GM21528 (cell line): ENCODE results near the gene AMOT.
"Not testable (repeated sequence)": the region's sequence is repeated elsewhere in the genome, so short reads cannot be mapped to it uniquely, and the experiment has no call there.

Experiments
- ATAC-seq: cut with Tn5 transposase; IDR thresholded peaks from one replicate; pipeline ENCODE4 v1.9.1; 2021; ENCODE audit warnings: mild to moderate bottlenecking, moderate library complexity; ENCODE audit not compliant: unreplicated experiment, low FRiP score

AMOT gene

GRCh38 chrX:112840382-112841113 is at the start of gene AMOT:
Gene AMOT (minus strand): TSS chrX:112840831. CDS start chrX:112823126, 17,705 bp downstream.
- peak; percentile 80 for ATAC-seq

GRCh38 chrX:112889400-112889799 is 48.8 kb upstream of the AMOT start:
- no peak for ATAC-seq

DNA sequence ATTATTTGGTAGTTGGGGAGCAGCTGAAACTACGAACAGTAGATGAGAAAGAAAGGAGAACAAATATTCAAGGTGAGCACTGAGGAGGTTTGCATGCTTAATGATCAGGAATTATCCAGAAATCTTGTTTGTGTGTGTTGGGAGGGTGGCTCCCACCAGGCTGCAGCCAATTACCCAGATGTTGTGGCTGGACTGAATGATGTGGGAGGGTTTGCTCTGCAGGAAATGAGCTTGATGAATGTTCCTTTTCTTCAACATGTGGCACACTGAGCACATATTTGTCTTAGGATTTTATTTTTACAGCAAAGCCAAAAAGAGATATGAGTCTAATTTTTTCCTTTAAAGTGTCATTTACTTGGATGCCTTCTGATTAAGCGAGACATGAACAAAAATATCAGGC is 48.3 kb upstream of the AMOT start:
- ATAC-seq: no peak

DNA sequence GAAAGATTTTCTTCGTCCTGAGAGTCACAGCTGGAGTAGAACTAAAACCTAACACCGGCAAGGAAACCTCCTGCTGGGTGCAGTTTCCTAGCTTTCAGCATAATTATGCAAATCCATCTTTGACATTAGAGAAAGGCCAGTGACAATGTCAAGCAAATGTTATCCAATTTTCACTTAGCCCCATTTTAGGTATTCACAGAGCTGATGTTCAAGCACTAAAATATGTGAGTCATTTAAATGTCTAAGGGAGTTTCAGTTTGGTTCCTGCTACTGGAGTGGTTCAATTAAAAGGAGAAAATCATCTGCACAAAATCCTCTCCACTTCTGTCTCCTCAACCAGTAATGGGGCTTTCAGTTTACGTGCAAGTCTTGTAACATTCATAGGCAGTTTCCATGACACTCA is 37.1 kb upstream of the AMOT start:
- ATAC-seq: no peak

DNA sequence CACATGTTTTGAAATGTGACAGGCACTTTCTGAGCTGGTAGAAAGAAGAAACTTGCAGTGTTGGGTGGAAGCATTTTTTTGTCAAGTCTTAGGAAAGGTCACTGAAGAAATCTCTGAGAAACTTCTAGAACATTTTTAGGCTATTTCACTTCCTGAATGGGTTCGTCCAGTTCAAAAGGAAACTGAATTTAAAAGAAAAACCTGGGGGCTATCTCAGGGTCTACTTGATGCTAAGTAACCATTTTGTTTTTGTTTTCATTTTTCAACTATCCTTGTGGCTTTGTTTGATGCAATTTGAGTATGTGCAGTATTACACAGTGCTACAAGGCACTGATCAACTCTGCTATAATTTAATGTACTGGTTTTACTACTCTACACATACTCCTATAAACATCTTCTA is 34.0 kb upstream of the AMOT start:
- ATAC-seq: peak; percentile 54

DNA sequence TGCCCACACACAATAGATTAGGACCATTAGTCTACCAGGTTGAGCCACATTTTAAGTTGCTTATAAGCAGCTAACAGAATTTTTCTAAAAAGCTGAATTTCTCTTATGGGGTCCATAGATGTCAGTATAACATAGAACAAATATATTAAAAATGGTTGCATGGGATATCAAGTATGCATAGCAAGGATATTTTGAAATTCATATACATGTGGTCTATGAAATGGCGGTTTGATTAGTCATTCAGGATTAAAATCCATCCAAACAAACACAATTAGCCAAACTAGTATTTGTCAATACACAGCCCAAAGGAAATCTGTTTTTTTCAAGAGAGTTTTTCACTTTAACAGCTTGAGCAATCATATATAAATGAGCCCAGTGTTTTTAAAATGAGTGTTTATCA is 33.5 kb upstream of the AMOT start:
- ATAC-seq: peak; percentile 33

DNA sequence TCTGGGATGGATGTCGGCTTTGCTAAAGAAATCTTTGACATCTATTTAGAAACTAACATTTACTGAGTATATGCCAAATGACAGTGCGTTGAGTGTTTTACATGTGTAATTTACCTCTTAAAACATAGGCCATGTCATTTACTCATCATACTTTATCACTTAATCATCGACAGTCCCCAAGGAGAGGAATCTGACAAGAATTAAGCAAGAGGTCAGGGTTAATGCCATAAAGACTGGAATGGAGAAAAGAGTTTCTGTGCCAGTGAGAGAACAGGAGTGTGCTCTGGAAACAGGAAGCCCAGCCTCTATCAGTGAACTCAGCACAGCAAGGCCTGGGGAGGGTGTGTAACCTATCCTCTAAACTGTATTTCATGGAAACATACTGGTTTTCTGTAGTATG is 28.0 kb upstream of the AMOT start:
- no peak for ATAC-seq

DNA sequence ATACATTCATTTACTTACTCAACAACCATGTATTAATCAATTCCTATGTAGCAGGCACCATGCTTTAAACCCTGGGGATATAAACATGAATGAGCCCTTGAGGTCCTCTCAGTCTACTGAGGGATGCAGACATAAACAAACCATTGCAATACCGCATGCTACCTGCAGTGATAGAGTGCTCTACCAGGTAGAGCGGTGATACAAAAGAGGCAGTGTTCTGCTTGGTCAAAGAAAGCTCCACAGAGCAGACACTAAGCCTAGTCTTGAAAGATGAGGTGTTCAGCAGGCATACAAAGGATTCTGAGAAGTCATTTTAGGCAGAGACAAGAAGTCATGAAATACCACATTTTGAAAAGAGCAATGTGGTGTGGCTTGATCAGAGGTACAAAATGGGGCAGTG is 26.9 kb upstream of the AMOT start:
- no peak for ATAC-seq

GRCh38 chrX:112866175-112866574 is 25.5 kb upstream of the AMOT start:
- no peak for ATAC-seq

DNA sequence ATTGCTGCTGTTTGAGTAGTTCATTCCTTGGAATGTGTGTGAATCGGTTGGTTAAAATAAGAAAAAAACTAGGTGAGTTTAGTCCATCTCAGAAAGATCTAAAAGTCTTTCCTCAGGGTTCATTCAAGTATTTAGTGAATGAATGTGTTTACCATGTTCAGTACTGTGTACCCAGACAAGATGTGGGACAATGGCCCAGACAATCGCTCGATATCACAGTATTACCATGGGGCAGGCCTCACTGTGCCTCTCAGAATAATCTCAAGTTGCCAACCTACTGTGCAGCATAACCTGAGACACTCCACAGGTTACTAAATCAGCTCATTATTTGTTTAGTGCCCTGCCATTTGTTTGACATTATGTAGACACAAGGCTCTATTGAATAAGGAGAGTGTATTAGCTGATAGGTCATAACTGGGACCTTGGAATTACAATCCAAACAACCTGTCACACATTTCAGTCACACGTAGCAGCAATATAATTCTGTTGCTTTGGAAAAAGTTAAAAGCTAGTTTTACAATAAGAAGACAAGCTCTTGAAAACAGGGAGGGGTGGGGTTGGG is 24.9 kb upstream of the AMOT start:
- ATAC-seq: no peak

DNA sequence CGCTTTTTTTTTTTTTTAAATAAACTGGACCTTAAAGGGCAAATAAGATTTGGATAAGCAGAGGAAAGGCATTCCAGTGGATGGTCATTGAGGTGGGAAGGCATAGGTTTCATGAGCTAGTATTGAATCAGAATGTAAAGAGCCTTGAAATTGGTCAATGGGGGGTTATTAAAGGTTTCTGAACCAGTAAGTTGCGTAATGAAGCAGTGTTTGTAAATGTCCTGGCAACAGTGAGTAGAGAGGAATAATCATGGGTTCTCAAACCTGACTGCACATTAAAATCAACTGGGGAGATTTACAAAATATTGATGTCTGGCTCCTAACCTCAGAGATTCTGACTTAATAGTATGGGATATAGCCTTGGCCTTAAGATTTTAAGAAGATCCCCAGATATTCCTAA is 23.2 kb upstream of the AMOT start:
- ATAC-seq: no peak

DNA sequence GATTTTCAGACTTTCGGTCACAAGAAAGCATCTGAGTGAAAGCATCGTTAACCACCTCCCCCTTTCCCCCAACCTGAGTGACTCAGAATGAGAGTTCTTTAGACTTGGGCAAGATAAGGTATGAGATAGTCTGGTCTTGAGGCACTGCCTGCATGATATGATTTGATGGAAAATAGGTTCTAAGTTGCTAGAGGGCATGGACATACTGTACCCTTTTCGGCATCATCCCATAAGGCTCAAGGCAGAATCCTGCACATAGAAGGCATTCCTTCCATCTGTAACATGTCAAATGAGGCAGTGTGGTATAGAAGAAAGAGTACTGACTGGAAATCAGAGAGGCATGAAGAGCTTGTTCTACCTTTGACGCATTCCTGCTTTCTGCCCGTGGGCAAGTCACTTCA is 16.8 kb upstream of the AMOT start:
- no peak for ATAC-seq

DNA sequence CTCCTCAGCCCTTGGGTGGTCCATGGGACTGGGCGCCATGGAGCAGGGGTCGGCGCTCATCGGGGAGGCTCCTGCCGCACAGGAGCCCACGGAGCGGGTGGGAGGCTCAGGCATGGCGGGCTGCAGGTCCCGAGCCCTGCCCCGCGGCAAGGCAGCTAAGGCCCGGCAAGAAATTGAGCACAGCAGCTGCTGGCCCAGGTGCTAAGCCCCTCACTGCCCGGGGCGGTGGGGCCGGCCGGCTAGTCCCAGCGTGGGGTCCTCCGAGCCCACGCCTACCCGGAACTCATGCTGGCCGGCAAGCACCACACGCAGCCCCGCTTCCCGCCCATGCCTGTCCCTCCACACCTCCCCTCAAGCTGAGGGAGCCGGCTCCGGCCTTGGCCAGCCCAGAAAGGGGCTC is 14.3 kb upstream of the AMOT start:
- ATAC-seq: not testable (repeated sequence)

DNA sequence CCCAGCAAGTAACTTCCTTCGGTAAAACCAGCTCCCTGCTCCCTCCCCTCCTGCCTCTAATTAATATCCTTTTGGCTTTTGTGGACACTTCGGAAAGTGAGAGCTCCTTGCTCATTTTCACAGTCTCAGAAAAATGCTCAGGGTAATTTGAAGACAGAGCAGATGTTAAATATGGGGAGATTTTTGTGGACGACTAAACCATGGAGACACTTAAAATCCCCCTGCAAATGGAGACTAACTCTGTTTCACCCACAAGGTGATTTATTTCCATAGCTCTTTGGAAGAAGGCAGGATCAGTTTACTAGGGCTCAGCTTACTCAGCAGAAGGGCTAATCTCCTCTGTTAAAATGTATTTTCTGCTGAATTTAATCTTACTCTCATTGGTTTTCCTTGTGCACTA is 12.2 kb upstream of the AMOT start:
- no peak for ATAC-seq

GRCh38 chrX:112851806-112852205 is 11.2 kb upstream of the AMOT start:
- peak; percentile 54 for ATAC-seq

DNA sequence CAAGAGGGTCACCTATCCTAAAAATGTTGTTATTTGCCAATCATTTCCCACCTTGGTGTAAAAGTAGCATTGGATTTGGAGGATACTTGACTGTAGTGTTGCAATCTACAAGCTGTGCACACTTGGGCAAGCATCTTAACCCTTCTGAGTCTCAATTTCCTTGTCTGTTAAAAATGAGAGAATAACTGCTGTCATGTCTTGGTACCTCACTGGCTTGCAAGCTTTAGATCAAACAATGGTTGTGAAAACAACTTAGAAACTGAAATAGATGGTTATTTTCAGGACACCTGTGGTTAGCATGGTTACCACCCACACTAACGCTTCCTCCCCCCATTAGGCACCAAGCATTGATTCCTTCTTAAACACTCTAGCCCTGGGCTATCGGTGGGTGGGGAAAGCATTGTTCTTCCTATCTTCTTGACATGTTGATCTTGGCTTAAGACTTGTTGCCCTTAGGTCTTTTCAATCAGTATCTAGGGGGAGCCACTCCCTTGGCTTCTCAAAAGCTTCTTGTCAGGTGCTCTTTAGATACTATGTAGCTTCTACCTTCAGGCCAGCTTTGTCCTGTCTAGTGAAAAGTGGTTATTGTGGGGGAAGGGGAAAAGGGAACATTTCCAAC is 10.6 kb upstream of the AMOT start:
- ATAC-seq: peak; percentile 96

GRCh38 chrX:112849016-112849415 is 8.4 kb upstream of the AMOT start:
- ATAC-seq: no peak

DNA sequence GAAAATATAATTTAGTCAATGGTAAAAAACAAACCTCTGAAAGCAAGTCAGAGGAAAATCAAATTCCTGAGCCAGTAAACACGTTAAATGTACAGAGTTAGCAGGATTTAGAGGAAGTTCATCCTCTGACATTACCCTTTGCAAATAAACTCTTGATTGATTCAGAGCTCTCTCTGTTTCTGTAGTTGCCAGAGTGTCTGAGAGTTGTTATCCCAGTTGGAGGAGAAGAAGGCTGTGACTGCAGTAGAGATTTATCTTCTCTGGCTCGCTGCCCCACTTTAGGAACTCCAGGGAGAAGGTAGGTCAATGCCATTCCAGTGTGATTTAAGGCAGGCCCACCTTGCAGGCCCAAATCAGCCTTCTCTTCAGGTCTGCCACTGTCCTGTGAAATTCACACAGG is 6.2 kb upstream of the AMOT start:
- no peak for ATAC-seq

GRCh38 chrX:112846187-112846586 is 5.6 kb upstream of the AMOT start:
- ATAC-seq: no peak

DNA sequence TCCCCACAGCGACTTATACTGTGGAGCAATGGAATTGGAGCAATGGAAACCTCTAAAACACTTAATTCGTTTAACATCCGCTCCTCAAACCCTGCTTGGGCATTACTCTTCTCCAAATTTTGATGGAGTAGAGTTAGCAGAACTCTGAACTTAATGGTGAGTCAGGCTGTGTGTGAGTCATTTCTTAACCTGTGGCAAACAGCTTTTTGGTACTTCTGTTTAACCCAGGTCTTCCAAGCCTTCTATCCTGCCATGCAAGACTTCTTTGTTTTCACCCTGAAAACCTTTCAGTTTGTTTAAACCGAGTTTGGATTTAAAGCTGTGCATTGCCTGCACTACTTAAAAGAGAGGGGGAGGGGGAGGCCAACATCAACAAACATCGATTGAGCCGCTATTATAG is 3.6 kb upstream of the AMOT start:
- ATAC-seq: no peak

GRCh38 chrX:112841820-112842157 is 1.2 kb upstream of the AMOT start:
- ATAC-seq: no peak

- peak; percentile 96 for ATAC-seq
These were observed 636 bp upstream of the AMOT start for GRCh38 chrX:112841114-112841819.
